Retinal pigment epithelial cell (primary cell): Measurements from ENCODE around the gene PHF2.

Source experiments
- DNase-seq: peaks from one replicate; pipeline ENCODE4 v3.0.0-alpha.2; 2010; ENCODE audit warnings: low read depth
- H3K4me3 ChIP-seq: 2 replicates; pipeline ENCODE4 v1.5.1; 2011; ENCODE audit warnings: mild to moderate bottlenecking, low read length, control low read depth, moderate library complexity
- CTCF ChIP-seq: conservative IDR thresholded peaks from 2 replicates; pipeline ENCODE4 v1.5.1; 2011; ENCODE audit warnings: low read depth, low read length, control low read depth, inconsistent platforms

Gene PHF2

GRCh38 chr9:93579711-93580516 is 3.5 kb downstream of the PHF2 start:
- TF ChIP-seq CTCF: no peak
- H3K4me3 ChIP-seq: no peak overlapping the region
- no peak for DNase-seq

GRCh38 chr9:93580654-93581380 is 4.4 kb downstream of the PHF2 start:
- no peak for DNase-seq
- no peak overlapping the region for H3K4me3 ChIP-seq
- no peak for TF ChIP-seq CTCF

DNA sequence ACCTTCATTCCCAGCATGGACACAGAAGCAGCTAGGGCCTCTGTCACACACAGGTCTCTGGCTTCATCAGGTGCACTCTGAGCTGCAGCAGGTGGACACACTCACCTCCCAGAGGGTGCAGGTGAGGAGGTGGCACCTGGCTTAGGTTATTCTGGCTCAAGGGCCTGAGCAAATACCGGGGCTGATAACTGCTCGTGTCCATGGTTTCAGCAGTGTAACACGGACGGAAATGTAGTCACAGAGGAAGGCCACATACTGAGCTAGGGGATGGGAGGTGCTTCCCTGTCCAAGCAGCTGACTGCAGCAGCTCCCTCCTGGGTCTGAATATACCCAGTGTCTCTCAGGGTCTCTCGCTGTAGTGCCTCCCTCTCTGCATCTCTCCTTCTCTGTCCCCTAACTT is 5.7 kb downstream of the PHF2 start:
- no peak for DNase-seq
- no peak for TF ChIP-seq CTCF
- H3K4me3 ChIP-seq: no peak overlapping the region

DNA sequence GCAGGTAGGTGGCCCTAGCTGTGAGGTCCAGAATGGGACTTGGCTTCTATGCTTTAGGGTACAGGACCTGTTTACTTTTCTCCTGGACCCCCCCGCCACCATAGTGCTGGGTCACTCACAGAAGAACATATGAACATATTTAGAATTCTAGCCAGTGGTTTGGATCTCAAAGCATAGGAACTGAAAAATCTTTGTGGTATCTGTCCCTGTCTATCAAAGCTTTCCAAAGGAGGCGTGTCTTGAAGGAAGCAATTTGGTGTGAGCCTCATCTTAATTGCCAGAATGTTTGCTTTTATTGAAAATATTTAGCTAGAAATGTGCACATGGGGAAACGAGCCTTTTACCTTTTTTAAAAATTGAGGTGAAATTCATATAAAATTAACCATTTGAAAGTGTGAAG is 6.2 kb downstream of the PHF2 start:
- DNase-seq: no peak

DNA sequence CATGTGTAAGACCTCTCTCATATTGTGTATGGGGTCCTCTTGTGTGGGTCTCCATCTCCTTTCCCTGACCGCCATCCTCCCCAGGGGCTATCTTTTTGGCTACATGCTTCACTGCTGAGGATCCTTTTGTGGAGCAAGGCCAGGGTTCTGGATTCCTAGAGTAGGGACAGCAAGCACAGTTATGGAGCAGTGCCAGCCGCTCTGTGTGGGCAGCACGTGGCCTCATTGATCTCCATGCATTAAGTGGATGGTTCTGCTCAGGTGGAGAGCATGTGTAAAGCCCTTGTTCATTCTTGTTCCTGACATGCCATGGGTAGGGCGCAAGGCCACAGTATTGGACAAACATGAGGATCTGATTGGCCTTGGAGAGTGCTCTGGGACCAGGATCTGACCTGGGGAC is 8.9 kb downstream of the PHF2 start:
- no peak for TF ChIP-seq CTCF
- no peak for DNase-seq
- no peak overlapping the region for H3K4me3 ChIP-seq

More for the DNA sequence above, 6.2 kb downstream of the PHF2 start:
- no peak overlapping the region for H3K4me3 ChIP-seq
- TF ChIP-seq CTCF: no peak

DNA sequence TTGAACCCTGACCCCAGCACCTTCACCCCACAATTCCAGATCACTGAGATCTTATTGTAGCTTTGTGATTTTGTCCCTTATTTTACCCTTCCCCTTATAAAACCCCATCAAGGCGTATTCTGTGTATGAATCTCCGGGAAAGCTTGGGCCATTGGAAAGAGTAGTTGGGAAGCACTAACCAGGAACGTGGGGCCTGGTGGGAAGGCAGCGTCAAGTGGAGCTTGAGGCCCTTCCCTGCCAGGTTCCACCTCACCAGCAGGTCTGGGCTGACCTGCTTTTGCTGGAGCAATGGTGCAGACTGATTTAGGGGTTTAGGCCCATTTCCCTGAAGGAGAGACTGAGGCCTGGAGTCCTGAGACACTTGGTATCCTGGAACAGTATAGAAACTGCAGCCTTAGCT is 9.3 kb downstream of the PHF2 start:
- H3K4me3 ChIP-seq: no peak overlapping the region
- no peak for TF ChIP-seq CTCF
- DNase-seq: no peak
